Colonic mucosa (tissue), 4 donors: ENCODE data around the gene EML1. TPM values are rescaled to one million over a fixed set of nuclear protein-coding genes. Genes with fewer than 3 reads are reported as not detected.

Source experiments
- DNase-seq: peaks from one replicate; pipeline ENCODE4 v3.0.0-alpha.2; 2020
- H3K27ac ChIP-seq: fragments of 200-600 bp; one replicate; pipeline ENCODE4 v1.8.0; 2021
- H3K27me3 ChIP-seq: fragments of 200-600 bp; one replicate; pipeline ENCODE4 v1.8.0; 2021
- H3K36me3 ChIP-seq: fragments of 200-600 bp; one replicate; pipeline ENCODE4 v1.8.0; 2021
- H3K4me1 ChIP-seq: fragments of 200-600 bp; one replicate; pipeline ENCODE4 v1.8.0; 2021; ENCODE audit warnings: mild to moderate bottlenecking
- H3K4me3 ChIP-seq: fragments of 200-600 bp; one replicate; pipeline ENCODE4 v1.8.0; 2021
- H3K9ac ChIP-seq, 2 donors: one replicate each; pipeline ENCODE4 v1.7.0; 2013; ENCODE audit warnings: control low read depth in 2 of 2, low read depth in 2 of 2, low read length in 2 of 2
- H3K9me3 ChIP-seq: fragments of 200-600 bp; one replicate; pipeline ENCODE4 v1.8.0; 2021
- CTCF ChIP-seq: fragments of 200-600 bp; IDR thresholded peaks from one replicate; pipeline ENCODE4 v1.8.0; 2022; ENCODE audit warnings: antibody characterized with exemption, mild to moderate bottlenecking
- intact Hi-C: fragments of 100-400 bp; cut with DNase I; formaldehyde crosslinking; loops from one replicate; pipeline ENCODE4 v1.14.1; 2022
- total RNA-seq, 2 donors: library from RNA; stranded (reverse); fragmentation: NEBNext Ultra II Directional in 1 of 2; extraction: Animal tissue kit (Norgen Biotek cat#: 25700) in 1 of 2; gene quantifications; one replicate each; pipeline ENCODE4 v1.2.1, GENCODE V29; 2021
- donor health status: healthy.
- donor health status: DM: no; HTN: no; CAD: no.
- donor health status: DM: no; HTN: no; CAD: no.

Gene EML1
- total RNA-seq, 2 donors from 2014 or later: 3.6 to 14.2 TPM

GRCh38 chr14:99961826-99962518 lies 168.8 kb downstream of the EML1 start:
- DNase-seq: no peak
- intact Hi-C loops: no loop called here
- Histone ChIP-seq H3K36me3 (no peaks in the 10 kb centered on the region), H3K9ac (no peak overlapping the region), H3K27me3 (no peaks in the 10 kb centered on the region), H3K27ac (no peak overlapping the region), H3K4me3 (no peak overlapping the region), H3K9me3 (no peaks in the 10 kb centered on the region), H3K4me1 (no peaks in the 10 kb centered on the region)
- TF ChIP-seq CTCF: no peak

GRCh38 chr14:99964979-99965378 lies 171.8 kb downstream of the EML1 start:
- H3K4me1 ChIP-seq: no peaks in the 10 kb centered on the region
- H3K36me3 ChIP-seq: no peaks in the 10 kb centered on the region
- intact Hi-C loops: no loop called here
- no peak for DNase-seq
- no peak overlapping the region for H3K9ac ChIP-seq
- H3K27ac ChIP-seq: no peak overlapping the region
- no peaks in the 10 kb centered on the region for H3K27me3 ChIP-seq
- no peaks in the 10 kb centered on the region for H3K9me3 ChIP-seq
- TF ChIP-seq CTCF: no peak
- no peak overlapping the region for H3K4me3 ChIP-seq

GRCh38 chr14:99966037-99966835 lies 173.0 kb downstream of the EML1 start:
- no peak for DNase-seq
- intact Hi-C loops: no loop called here
- TF ChIP-seq CTCF: no peak

GRCh38 chr14:99966912-99967311 lies 173.7 kb downstream of the EML1 start:
- intact Hi-C loops: no loop called here
- H3K4me1 ChIP-seq: no peaks in the 10 kb centered on the region
- no peak overlapping the region for H3K9ac ChIP-seq
- no peak overlapping the region for H3K27ac ChIP-seq
- no peaks in the 10 kb centered on the region for H3K9me3 ChIP-seq
- DNase-seq: no peak
- TF ChIP-seq CTCF: no peak
- no peak overlapping the region for H3K4me3 ChIP-seq
- H3K27me3 ChIP-seq: peaks cover 10% of the 10 kb centered on the region
- no peaks in the 10 kb centered on the region for H3K36me3 ChIP-seq

More at GRCh38 chr14:99966037-99966835, 173.0 kb downstream of the EML1 start:
- H3K9ac ChIP-seq: no peak overlapping the region
- no peaks in the 10 kb centered on the region for H3K36me3 ChIP-seq
- H3K4me1 ChIP-seq: no peaks in the 10 kb centered on the region
- H3K4me3 ChIP-seq: no peak overlapping the region
- H3K9me3 ChIP-seq: no peaks in the 10 kb centered on the region
- H3K27me3 ChIP-seq: peaks cover 10% of the 10 kb centered on the region
- no peak overlapping the region for H3K27ac ChIP-seq

DNA sequence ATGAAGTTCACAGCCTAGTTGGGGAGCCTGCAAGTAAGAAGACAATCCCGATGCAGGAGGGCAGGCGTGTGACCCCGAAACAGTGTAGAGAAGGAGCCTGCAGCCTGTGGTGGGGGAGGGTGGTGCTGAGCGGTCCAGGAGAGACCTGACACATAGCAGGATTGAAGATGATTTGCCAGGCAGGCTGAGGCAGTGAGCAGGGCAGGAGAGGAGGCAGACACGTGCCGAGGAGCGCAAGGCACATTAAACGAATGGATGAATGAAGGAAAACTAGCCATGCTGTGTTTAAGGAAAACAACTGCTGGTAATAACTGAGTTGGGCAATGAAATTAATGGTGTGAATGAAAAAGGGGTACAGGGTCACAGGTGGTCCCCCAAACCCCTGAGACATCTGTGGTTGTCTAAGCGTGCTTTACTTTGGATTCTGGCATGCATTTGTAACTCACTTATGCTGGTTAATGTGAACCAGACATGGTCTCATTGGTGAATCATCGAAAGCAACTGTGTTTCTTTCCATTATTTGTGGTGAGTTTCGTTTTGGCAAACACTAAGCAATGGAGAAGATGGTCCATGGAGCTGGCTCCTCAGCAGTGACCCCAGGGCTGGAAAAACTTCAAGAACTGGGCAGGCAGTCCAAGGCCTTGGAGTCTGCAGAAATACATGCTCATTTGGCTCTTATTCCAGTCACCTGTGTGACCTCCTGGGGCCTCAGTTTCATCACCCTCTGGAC lies 175.1 kb downstream of the EML1 start:
- H3K9ac ChIP-seq: no peak overlapping the region
- no peak for DNase-seq
- intact Hi-C loops: no loop called here

More for the DNA sequence above, 175.1 kb downstream of the EML1 start:
- no peak overlapping the region for H3K27ac ChIP-seq
- H3K27me3 ChIP-seq: peaks cover 24% of the 10 kb centered on the region
- TF ChIP-seq CTCF: no peak
- H3K36me3 ChIP-seq: no peaks in the 10 kb centered on the region
- no peak overlapping the region for H3K4me3 ChIP-seq
- H3K9me3 ChIP-seq: no peaks in the 10 kb centered on the region
- H3K4me1 ChIP-seq: no peaks in the 10 kb centered on the region
